DMS153 treated with DMSO at 0.1 percent for 48 hours (cell line): Measurements from ENCODE around the gene OR9Q2.
"Not testable (repeated sequence)": the region's sequence is repeated elsewhere in the genome, so short reads cannot be mapped to it uniquely, and the experiment has no call there.

Source experiments
- DNase-seq: peaks from one replicate; lab custom pipeline; 2025; ENCODE audit not compliant: unreplicated experiment; lab: John Stamatoyannopoulos, UW

OR9Q2 gene

GRCh38 chr11:58188770-58189169 is at the start of gene OR9Q2:
OR9Q2 (plus strand) TSS chr11:58189070; CDS start chr11:58190491, 1,421 bp downstream.
- no peak for DNase-seq

GRCh38 chr11:58142761-58143160 is 46.1 kb upstream of the OR9Q2 start:
- DNase-seq = no peak

GRCh38 chr11:58152781-58153180 is 36.1 kb upstream of the OR9Q2 start:
- DNase-seq = no peak

- no peak for DNase-seq
Observed at GRCh38 chr11:58164389-58164788, 24.5 kb upstream of the OR9Q2 start.

GRCh38 chr11:58164990-58165389 is 23.9 kb upstream of the OR9Q2 start:
- DNase-seq = no peak

GRCh38 chr11:58165504-58166106 is 23.3 kb upstream of the OR9Q2 start:
- DNase-seq = no peak

GRCh38 chr11:58177409-58178054 is 11.3 kb upstream of the OR9Q2 start:
- DNase-seq = no peak

GRCh38 chr11:58178444-58178843 is 10.4 kb upstream of the OR9Q2 start:
- DNase-seq = no peak

- DNase-seq = no peak
Observed at GRCh38 chr11:58179648-58180047, 9.2 kb upstream of the OR9Q2 start.

- no peak for DNase-seq
Observed at GRCh38 chr11:58186938-58187337, 1.9 kb upstream of the OR9Q2 start.

GRCh38 chr11:58192229-58192628 is 3.4 kb downstream of the OR9Q2 start:
- DNase-seq = no peak

GRCh38 chr11:58193391-58193790 is 4.5 kb downstream of the OR9Q2 start:
- no peak for DNase-seq

- no peak for DNase-seq
Observed at GRCh38 chr11:58195939-58196338, 7.1 kb downstream of the OR9Q2 start.

- no peak for DNase-seq
Observed at GRCh38 chr11:58199271-58199670, 10.4 kb downstream of the OR9Q2 start.

GRCh38 chr11:58204042-58204441 is 15.2 kb downstream of the OR9Q2 start, which contains the start of gene OR1S2:
OR1S2 (minus strand) TSS chr11:58204142; CDS start chr11:58204142, 0 bp downstream.
- DNase-seq = no peak

GRCh38 chr11:58212420-58212819 is 23.6 kb downstream of the OR9Q2 start, which contains the start of gene OR1S1:
OR1S1 (plus strand) TSS chr11:58212720.
- not testable (repeated sequence) for DNase-seq

GRCh38 chr11:58216476-58216875 is 27.6 kb downstream of the OR9Q2 start:
- DNase-seq = no peak

- no peak for DNase-seq
Observed at GRCh38 chr11:58222721-58223120, 33.9 kb downstream of the OR9Q2 start.

- no peak for DNase-seq
Observed at GRCh38 chr11:58227956-58228615, 39.2 kb downstream of the OR9Q2 start.
